Type B pancreatic cell (in vitro differentiated cells): ENCODE measurements around the gene MAPK10. TPM values are rescaled to one million over a fixed set of nuclear protein-coding genes. Genes with fewer than 3 reads are reported as not detected.

ENCODE experiments used
- DNase-seq: peaks from one replicate; pipeline ENCODE4 v3.0.0; 2021; ENCODE audit warnings: mixed read lengths; ENCODE audit not compliant: unreplicated experiment; ENCODE audit errors: extremely low spot score
- H3K27ac Mint-ChIP-seq: 2 replicates; pipeline ENCODE4 v1.8.0; 2021; ENCODE audit warnings: mild to moderate bottlenecking, mixed read lengths
- H3K27me3 Mint-ChIP-seq: 2 replicates; pipeline ENCODE4 v1.8.0; 2021; ENCODE audit warnings: mixed read lengths
- H3K36me3 Mint-ChIP-seq: 2 replicates; pipeline ENCODE4 v1.8.0; 2021; ENCODE audit warnings: mixed read lengths
- H3K4me1 Mint-ChIP-seq: one replicate; pipeline ENCODE4 v1.8.0; 2021; ENCODE audit warnings: mixed read lengths; ENCODE audit not compliant: unreplicated experiment
- H3K4me3 Mint-ChIP-seq: 2 replicates; pipeline ENCODE4 v1.8.0; 2021; ENCODE audit warnings: mild to moderate bottlenecking, mixed read lengths
- H3K9me3 Mint-ChIP-seq: 2 replicates; pipeline ENCODE4 v1.8.0; 2021; ENCODE audit warnings: mixed read lengths
- CTCF ChIP-seq: fragments of 200-600 bp; sonication (generic); conservative IDR thresholded peaks from 2 replicates; pipeline ENCODE4 v1.5.0; 2021; ENCODE audit warnings: antibody characterized with exemption, mild to moderate bottlenecking
- total RNA-seq: library from RNA; stranded (reverse); gene quantifications from 2 replicates; pipeline ENCODE4 v1.2.1, GENCODE V29; 2021; ENCODE audit warnings: low replicate concordance

The MAPK10 gene
- total RNA-seq, 1 donor from 2014 or later: 19.1 TPM

- Mint-ChIP-seq H3K27ac (no peak overlapping the region), H3K27me3 (no peaks in the 10 kb centered on the region), H3K4me1 (peaks cover 11% of the 10 kb centered on the region), H3K4me3 (no peak overlapping the region), H3K36me3 (no peaks in the 10 kb centered on the region), H3K9me3 (no peaks in the 10 kb centered on the region)
- no peak for TF ChIP-seq CTCF
- no peak for DNase-seq
Observed at GRCh38 chr4:86011117-86011516, 348.7 kb downstream of the MAPK10 start.

DNA sequence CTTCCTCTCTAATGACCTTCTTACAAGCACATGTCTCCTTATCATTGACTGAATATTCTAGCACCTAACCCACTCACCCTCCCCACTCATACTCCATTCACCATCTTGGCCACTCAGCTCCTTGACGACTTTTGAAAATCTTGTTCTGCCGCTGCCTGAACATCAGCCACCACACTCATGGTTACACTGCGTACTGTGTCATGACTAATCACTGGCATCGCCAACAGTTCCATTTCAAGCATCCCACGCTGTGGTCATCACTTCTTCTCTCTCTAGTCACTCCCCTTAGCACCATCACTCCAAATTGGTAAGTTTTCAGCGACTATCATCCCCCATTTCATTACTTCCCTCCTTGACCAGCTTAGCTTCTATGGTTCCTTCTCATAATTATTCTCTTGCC is 352.8 kb downstream of the MAPK10 start:
- Mint-ChIP-seq H3K9me3 (no peaks in the 10 kb centered on the region), H3K36me3 (no peaks in the 10 kb centered on the region), H3K27me3 (no peaks in the 10 kb centered on the region), H3K27ac (no peak overlapping the region), H3K4me3 (no peak overlapping the region), H3K4me1 (no peaks in the 10 kb centered on the region)
- no peak for TF ChIP-seq CTCF
- DNase-seq: no peak

- TF ChIP-seq CTCF: no peak
- H3K36me3 Mint-ChIP-seq: no peaks in the 10 kb centered on the region
- H3K27me3 Mint-ChIP-seq: no peaks in the 10 kb centered on the region
- no peaks in the 10 kb centered on the region for H3K9me3 Mint-ChIP-seq
- H3K4me1 Mint-ChIP-seq: no peaks in the 10 kb centered on the region
- H3K27ac Mint-ChIP-seq: no peak overlapping the region
- H3K4me3 Mint-ChIP-seq: no peak overlapping the region
- DNase-seq: no peak
Observed at GRCh38 chr4:86006057-86006456, 353.8 kb downstream of the MAPK10 start.

GRCh38 chr4:86004030-86004429 is 355.8 kb downstream of the MAPK10 start:
- no peak for DNase-seq
- no peaks in the 10 kb centered on the region for H3K36me3 Mint-ChIP-seq
- no peaks in the 10 kb centered on the region for H3K4me1 Mint-ChIP-seq

GRCh38 chr4:86001591-86001990 is 358.3 kb downstream of the MAPK10 start:
- no peak for TF ChIP-seq CTCF
- Mint-ChIP-seq H3K9me3 (no peaks in the 10 kb centered on the region), H3K4me1 (no peaks in the 10 kb centered on the region), H3K36me3 (no peaks in the 10 kb centered on the region), H3K4me3 (no peak overlapping the region), H3K27ac (no peak overlapping the region), H3K27me3 (no peaks in the 10 kb centered on the region)
- DNase-seq: no peak

More at GRCh38 chr4:86004030-86004429, 355.8 kb downstream of the MAPK10 start:
- no peak overlapping the region for H3K4me3 Mint-ChIP-seq
- H3K27ac Mint-ChIP-seq: no peak overlapping the region
- no peaks in the 10 kb centered on the region for H3K9me3 Mint-ChIP-seq
- TF ChIP-seq CTCF: no peak
- no peaks in the 10 kb centered on the region for H3K27me3 Mint-ChIP-seq

DNA sequence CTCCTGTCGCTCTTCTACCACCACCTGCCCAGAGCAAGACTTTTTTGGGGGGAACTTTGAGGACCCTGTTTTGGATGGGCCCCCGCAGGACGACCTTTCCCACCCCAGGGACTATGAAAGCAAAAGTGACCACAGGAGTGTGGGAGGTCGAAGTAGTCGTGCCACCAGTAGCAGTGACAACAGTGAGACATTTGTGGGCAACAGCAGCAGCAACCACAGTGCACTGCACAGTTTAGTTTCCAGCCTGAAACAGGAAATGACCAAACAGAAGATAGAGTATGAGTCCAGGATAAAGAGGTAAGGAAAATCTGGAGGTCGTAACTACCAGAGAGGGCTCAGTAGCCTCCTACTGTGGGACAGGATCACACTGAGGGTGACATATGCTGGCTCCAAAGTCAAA is 364.5 kb downstream of the MAPK10 start:
- Mint-ChIP-seq H3K9me3 (no peaks in the 10 kb centered on the region), H3K4me3 (no peak overlapping the region), H3K27ac (no peak overlapping the region), H3K27me3 (no peaks in the 10 kb centered on the region), H3K4me1 (no peaks in the 10 kb centered on the region), H3K36me3 (peaks cover 4% of the 10 kb centered on the region)
- TF ChIP-seq CTCF: no peak
- no peak for DNase-seq
